Skin of body (tissue), 2 donors: ENCODE measurements around the gene M6PR. TPM values are rescaled to one million over a fixed set of nuclear protein-coding genes. Genes with fewer than 3 reads are reported as not detected.
A peak's percentile ranks its signal among the peaks of the same experiment; 100 is the strongest.
"Not testable (repeated sequence)": the region's sequence is repeated elsewhere in the genome, so short reads cannot be mapped to it uniquely, and the experiment has no call there.

Experiments
- DNase-seq: peaks from one replicate; lab custom pipeline; 2025; lab: John Stamatoyannopoulos, UW
- total RNA-seq: library from RNA; depleted of rRNA; stranded (reverse); fragments of >200 nt; gene quantifications from one replicate; pipeline ENCODE4 v1.2.3, GENCODE V29; 2014

M6PR gene
- total RNA-seq, 1 donor from 2014 or later, result 95.6 TPM

DNA sequence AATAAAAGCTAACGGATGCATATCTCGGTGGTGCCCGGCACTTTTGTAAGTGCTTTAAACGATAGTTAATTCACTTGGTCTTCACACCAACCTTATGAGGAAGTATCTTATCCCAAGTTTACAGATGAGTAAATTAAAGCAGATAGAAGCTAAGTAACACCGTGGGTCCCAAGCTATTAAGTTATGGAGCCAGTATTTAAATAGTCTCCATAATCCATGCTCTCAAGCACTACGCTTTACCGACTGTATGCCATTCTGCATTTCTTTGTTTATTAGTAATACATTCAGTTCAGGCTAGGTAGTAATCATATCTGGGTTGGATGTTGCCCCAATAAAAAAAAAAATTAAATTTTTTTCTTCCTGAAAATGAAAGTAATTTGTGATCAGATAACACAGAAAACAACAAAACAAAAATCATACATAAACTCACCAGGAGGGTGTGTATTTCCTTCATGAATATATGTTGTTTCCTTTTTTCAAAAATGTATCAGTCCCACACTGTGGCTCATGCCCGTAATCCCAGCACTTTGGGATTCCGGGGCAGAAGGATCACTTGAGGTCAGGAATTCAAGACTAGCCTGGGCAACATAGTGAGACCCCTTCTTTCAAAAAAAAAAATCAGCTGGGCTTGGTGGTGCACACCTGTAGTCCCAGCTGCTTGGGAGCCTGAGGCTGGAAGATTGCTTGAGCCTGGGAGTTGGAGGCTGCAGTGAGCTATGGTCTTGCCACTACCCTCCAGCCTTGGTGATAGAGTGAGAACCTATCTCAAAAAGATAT is 1.4 kb upstream of the M6PR start:
- no peak for DNase-seq

DNA sequence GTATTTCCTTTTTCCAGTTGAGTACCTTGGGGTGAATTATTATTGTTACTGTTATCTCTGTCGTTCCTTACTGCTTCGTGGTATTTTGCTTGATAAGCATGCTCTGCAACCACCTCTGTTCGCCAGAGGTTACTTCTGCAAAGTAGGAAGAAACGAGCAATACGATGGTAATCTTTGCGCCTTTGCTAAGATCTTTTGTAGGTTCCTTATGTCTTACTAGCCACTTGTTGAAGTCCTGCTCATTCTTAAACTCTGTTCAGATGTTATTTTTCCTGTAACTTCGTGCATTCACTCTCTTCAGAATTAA is 729 bp upstream of the M6PR start:
- no peak for DNase-seq

DNA sequence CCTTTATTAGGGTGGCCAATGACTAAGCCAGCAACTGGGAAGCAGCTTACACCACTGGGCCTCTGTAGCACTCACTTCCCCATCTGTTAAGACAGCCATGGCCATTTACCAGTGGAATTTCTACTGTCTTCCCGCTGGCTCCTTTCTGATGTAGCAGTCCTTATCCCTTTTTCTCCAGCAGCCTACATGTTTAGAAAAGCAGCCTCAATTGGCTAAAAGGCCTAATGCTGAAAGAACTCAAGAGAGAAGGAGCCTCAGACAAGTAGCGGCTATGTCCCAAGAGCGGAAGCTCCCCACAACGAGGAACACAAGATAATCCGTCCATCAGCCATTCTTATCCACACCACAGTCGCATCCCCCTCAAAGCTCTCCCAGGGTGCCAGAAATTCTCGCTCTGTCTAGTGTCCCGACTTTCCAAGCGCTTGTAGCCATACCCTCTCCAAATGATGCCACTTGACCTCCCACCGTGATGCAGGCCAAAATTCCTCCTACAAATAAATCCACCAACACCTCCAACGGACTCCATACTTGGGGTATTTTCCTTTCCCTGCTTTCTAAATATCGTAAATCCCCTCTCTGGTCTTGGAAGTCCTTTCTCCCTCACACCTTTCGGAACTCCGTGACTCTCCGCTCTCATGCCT is 624 bp downstream of the M6PR start:
- DNase-seq, result no peak

DNA sequence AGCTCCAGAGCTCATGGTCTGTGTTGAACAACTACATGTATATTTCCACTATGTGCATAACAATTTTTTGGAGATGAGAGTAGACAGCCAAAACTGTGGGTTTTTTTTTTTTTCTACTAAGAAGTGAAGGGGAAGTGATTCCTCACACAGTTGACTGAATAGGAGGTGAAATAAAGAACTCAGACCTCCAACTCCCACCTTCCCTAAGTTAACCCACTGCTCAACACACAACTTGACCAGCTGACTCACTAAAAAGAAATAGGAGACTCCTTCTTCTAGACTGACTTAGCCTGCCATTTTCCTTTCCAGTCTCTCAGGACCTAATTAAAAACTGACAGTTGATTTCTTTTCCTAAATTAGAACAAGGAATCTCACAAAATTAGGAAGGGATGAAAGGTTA is 1.7 kb downstream of the M6PR start:
- no peak for DNase-seq

DNA sequence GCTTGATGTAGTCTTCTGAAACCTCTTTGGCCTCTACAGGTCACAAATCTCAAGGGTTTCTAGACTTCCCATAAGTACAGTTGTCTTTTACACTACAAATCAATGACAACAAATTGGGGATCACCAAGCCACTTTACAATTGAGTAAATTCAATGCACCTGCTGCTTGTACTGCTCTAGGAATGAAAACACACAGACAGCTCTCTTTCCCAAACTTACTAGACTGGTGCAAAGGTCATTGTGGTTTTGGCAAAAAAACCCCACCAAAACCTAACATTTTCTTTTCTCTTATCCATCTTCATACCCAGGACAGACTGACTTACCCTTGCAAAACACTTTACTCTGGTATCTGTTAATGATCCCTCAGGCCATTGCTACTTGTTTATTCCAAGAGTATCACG is 2.7 kb downstream of the M6PR start:
- no peak for DNase-seq

DNA sequence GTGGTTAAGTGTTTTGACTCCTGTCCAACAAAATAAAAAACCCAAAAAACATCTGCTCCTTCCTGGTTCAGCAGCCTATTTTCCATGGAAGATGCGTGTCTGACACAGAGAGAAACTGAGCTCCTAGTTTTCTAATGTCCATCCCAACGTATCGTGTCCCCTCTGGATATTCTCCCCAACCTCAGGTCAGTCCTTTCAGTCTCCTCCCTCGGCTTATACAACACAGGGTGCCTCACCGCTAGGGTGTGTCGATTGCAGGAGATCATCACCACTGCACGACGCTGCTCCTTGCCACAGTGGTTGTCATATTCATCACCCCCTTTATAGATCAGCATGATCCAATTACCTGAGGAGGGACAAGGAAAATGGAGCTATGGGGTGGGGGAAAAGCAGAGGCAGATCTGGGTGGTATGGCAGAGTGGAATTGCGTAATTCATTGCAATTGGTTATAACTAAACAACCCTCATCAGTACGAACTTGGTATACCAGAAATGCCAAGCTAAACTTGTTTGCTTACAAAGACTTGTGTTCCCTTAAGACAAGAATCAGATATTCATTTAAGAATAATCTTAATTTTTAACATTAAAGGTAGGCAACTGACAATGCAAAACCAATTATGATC is 5.8 kb downstream of the M6PR start:
- DNase-seq, result no peak

DNA sequence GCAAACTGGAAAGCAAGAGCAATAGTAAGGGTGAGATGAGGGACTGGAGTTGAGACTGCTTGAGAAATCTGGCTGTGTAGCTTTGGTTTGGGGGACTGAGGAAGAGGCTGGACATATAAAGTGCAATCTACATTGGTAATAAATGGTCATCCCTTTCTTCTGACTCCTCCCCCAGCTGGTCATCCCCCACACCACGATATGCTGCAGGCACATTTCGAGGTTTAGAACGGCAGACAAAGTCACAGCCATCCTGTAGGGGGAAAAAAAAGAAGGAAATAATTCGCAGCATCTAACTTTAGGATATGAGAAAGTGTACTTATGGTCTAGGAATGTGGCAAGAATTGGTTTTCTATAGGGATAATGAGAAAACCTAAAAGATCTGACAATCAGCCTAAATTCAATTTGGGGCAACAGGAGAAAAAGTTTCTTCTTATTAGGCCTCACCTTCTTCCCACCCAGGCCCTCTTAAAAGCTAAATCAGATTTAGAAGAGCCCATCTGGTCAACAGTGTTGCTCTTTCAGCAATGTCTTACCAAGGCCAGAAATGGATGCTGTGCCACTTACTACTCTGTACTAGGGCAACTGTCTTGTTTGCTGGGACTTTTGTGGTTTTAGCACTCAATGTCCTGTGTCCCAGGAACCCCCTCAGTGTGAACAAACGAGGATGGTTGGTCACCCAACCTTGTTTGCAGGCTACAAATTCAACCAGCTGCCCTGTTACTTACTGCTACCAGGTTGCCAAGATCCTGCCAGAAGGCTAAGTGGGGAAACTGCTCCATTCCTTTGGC is 7.6 kb downstream of the M6PR start:
- DNase-seq, result no peak

DNA sequence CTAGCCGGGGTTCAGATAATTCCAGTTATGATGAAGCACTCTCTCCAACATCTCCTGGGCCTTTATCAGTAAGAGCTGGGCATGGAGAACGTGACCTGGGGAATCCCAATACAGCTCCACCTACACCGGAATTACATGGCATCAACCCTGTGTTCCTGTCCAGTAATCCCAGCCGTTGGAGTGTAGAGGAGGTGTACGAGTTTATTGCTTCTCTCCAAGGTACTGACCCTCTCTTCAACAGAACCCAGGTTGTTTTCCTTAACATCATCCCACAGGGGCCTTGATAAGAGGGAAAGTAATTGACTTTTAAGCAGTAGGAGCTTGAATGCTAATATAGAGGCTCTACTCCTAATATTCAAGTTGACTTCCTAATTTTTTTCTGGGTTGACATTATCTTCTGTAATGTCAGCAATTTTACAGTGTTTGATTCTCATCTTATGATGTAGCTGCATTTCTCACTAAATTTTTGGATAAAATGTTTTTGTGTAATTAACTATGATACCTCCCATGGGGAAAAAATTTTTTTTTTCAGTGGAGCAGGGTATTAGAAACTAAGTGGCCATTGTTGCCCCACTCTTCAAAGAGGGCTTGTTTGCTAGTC is 11.5 kb downstream of the M6PR start:
- not testable (repeated sequence) for DNase-seq

DNA sequence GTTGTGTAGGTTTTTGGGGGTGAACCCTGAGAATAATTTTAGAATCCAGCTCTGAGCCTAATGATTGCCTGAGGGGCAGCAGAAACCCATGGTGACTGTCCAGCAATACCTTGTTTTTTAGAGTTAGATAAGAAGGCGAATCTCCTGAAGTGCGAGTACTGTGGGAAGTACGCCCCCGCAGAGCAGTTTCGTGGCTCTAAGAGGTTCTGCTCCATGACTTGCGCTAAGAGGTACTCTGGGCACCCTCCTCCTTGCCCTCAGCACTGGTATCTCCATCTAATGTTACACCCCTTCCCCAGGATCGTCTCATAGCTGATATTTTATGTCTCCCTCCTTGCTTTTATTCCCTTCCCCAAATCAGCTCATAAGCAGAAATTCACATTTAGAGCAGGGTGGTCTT is 12.7 kb downstream of the M6PR start:
- no peak for DNase-seq

DNA sequence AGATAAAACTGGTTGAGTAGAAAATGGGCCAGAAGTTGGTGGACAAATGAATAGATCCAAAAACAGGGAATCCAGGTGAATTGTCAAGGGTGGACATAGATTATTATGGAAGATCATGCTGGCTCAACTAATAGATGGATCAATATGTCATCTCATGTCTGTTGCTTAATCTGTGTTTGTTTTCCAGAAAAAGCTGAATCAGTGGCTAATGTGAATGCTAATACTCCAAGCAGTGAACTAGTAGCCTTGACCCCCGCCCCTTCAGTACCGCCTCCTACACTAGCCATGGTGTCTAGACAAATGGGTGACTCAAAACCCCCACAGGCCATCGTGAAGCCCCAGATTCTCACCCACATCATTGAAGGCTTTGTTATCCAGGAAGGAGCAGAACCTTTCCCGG is 15.4 kb downstream of the M6PR start:
- not testable (repeated sequence) for DNase-seq

DNA sequence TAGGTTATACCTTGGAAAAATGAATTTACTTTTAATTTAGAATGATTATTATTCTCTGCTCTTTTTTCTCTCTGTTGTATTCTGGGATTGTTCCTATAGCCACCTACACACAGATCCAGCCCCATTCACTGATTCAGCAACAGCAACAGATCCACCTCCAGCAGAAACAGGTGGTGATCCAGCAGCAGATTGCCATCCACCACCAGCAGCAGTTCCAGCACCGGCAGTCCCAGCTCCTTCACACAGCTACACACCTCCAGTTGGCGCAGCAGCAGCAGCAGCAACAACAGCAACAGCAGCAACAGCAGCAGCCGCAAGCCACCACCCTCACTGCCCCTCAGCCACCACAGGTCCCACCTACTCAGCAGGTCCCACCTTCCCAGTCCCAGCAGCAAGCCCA is 17.0 kb downstream of the M6PR start:
- not testable (repeated sequence) for DNase-seq

DNA sequence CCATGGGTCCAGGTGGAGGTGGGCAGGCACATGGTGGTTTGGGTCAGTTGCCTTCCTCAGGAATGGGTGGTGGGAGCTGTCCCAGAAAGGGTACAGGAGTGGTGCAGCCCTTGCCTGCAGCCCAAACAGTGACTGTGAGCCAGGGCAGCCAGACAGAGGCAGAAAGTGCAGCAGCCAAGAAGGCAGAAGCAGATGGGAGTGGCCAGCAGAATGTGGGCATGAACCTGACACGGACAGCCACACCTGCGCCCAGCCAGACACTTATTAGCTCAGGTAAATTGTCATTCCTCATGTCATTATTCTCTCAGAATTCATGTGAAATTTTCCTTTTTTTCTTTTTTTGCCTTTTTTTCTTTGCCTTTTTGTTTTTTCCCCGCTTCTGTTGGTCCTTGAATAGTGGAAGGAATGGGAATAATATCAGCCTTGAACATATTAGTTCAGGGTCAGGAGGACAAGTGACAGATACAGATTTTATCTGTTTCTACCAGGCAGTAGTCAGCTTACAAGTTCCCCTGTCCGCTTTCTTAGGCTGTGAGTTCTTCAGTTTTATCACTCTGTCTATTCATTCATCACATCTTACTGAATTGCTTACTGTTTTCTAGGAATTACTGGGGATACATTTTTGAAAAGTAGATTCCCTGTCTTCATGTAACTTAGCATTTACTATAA is 18.7 kb downstream of the M6PR start:
- not testable (repeated sequence) for DNase-seq

DNA sequence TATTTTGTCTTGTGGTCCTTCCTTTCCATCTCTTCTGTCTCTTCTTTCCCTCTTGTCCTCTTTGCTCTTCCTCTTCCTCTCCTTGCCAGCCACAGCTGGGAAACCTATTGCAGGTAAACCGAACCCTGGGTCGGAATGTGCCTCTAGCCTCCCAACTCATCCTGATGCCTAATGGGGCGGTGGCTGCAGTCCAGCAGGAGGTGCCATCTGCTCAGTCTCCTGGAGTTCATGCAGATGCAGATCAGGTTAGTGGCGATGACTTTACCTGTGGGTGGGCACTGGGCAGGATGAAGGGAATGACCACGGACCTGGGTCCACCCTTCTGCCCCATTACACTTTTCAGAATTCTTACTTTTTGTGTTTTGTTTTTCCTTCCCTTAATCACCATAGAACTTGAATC is 26.9 kb downstream of the M6PR start:
- no peak for DNase-seq

DNA sequence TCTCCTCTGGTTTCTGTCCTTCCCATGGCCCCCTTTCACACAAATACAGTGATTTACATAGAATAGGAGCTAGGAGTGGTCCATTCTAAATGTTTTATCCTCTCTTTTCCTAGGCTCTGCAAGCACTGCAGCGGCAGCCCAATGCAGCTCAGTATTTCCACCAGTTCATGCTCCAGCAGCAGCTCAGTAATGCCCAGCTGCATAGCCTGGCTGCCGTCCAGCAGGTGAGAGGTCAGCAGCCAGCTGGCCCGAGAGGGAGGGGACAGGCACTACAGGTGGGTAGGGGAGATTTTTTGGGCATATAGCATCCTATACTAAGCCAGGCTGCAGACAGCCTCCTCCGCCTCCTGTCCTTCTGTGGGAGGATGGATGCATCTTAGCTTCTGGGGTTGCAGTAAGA is 29.8 kb downstream of the M6PR start:
- not testable (repeated sequence) for DNase-seq

DNA sequence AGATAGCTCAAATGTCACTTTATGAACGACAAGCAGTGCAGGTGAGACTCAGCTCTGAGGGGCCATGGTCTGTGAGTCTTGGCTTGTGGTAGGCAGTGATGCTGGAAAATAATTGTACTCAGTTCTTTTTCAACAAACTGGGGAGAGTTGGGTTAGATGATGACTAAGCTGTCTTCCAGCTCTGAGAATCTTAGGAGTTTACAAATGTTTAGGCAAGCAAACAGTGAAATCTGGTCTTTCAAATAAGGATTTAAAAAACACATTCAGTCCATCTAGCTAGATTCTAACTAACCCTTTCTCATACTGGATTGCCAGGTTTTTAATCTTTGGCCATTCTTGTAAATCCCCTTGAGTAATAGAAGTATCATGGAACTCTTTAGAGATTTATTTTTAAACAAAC is 31.7 kb downstream of the M6PR start:
- DNase-seq, result no peak

DNA sequence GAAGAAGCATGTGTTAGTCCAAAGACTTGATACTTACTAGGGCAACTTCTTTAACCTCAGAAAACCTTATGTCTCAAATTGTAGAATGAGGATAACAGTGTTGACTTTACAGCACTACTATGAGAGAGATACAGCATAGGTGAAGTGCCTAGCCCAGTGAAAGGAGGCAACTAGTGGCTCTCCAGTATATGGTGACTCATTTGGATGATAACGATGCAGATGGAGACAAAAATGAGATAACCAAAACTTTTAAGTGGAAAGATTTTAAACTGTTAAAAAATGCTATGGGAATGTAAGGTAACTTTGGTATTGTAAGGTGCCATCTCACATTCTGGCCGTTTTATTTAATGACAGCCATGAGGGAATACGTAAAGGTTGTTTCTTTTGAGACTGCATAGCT is 32.4 kb downstream of the M6PR start:
- no peak for DNase-seq

DNA sequence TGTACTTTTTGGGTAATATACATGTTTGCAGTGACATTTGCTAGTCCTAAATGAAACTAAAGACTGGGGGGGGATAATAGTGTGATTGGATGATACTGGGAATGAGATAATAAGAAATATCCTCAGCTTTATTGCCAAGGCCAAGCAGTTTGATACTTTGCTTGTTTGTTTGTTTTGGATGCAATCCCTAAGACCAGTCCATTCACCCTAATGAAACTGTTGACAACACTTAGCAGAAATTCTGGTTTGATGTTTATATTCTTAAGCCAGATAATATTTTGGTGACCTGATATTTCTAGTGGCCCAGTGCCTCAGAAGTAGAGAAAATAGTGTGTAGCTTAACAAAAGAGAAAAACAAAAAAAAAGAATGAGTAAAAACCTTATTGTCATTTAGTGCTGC is 33.3 kb downstream of the M6PR start:
- DNase-seq, result no peak

DNA sequence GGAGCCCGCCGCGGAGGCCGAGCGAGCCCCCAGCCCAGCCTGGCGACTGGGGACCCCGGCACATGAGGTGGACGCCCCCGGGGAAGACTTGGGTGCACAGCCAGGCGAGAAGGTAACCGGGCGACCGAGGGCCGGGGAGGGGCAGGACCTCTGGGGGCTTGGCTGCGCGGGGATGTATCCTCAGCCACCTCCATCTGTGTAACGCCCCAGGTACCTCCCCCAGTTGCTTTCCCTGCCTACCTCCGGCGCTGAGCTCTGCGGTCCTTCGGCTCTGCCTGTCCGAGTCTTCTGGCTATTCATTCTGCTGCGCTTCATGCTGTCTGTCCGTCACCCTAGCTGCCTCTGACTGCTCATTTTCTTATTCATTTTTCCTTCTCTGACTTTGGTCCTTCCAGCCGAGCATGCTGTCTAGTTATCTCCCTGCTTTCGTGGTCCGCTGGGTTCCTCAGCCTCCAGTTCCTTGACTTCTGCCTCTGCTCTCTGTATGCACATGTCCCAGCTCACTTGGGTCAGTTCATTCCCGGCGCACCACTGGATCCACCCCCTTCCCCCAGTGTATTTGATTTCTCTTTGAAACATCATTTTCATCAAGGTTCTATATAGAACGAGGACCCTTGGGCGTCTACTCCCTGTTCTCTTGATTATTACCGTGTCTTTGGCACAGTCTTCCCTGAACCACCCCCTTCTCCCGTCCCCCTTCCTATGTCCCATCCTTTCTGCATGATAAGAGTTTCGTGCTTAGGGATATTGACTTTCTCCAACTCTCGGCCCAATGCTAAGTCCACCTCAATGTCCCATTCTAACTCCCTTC is 34.5 kb downstream of the M6PR start:
- DNase-seq, result peak; percentile 19

DNA sequence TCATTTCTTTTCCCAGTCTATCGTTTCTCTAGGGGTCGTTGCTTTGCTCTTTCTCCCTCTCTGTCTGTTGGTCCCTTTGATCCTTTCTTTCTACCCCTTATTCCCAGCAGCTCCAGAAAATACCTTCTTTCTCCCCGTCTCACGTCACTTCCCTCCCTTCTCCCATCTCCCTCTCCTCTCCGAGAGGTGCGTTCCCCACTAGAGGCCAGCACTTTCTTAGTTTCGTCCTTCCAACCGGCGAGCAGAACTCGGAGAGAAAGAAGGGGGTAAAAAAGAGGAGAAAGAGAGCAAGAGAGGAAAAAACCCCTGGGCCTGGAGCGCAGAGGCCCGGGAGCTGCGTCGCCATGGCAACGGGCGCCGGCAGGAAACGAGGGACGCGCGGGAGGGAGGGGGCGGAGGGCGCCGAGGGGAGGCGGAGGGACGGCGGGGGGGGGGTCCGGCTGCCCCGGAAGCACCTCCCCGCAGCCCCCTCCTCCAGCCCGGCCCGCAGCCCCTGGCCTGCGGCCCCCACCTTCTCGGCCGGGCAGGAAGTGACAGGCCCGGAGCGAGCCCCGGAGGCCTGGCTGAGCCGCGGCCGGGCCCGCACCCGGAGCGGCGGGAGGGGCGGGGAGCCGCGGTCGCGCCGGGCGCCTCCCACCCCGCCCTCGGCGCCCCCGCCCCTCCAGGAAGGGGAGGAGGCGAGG is 35.3 kb downstream of the M6PR start, which contains the start of gene PHC1:
Gene PHC1, plus strand, starts transcription at position 477 of the 683 bp plus-strand sequence. CDS start 3,169 bp downstream, outside the sequence.
- peak; percentile 70 for DNase-seq

DNA sequence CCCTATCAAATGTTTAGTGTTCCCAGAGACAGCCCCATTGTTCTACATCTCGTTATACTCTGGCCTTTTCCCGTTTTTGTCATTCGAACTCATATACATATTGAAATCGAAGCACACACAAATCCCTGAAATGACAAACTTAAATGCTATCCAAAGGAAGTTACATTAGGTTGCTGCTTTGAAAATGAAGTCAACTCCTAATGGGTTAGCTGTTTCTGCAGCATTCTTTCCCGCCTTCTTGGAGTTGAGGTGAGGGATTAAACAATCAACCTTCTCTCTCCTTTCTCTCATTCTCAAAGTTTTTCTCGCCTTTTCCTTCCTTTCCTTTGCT is 35.8 kb downstream of the M6PR start:
- DNase-seq, result no peak
